A549 (cell line): ENCODE measurements around the gene GPR37L1. TPM values are rescaled to one million over a fixed set of nuclear protein-coding genes. Genes with fewer than 3 reads are reported as not detected.

Experiments
- ATAC-seq, 2 experiments: fragments of 200-7000 bp in 1 of 2; fragments of >200 bp in 1 of 2; cut with Nextera tagmentation in 1 of 2; cut with Tn5 transposase in 1 of 2; 3 replicates each; pipeline versions ENCODE4 v1.8.0 to v1.9.1; 2018 to 2020; ENCODE audit warnings: mild to moderate bottlenecking in 1 of 2, moderate library complexity in 1 of 2
- CTCF ChIA-PET: fragments of 300-600 bp; sonication (Branson Sonifier 250); formaldehyde crosslinking; extraction: SDS; loops from one replicate; lab custom pipeline; 2021; ENCODE audit warnings: antibody characterized with exemption, inconsistent platforms; lab: Yijun Ruan, JAX
- POLR2A ChIA-PET: fragments of 350-600 bp; formaldehyde crosslinking; extraction: SDS; loops from one replicate; lab custom pipeline; 2021; ENCODE audit warnings: antibody characterized with exemption, inconsistent platforms; lab: Yijun Ruan, JAX
- DNase-seq, 2 experiments: peaks; one replicate each; pipeline versions ENCODE4 v3.0.0 to v3.0.0-alpha.2; 2011 to 2016; ENCODE audit warnings: low read depth in 1 of 2, low spot score in 1 of 2
- FAIRE-seq: peaks from 2 replicates; lab custom pipeline; 2011; peaks lifted over from hg19 to GRCh38; lab: Jason Lieb, UNC
- H3K27ac ChIP-seq, 2 experiments: fragments of >200 bp; sonication (Bioruptor Twin); formaldehyde crosslinking; 3 replicates each; pipeline ENCODE4 v1.5.1; 2016 to 2017
- H3K4me1 ChIP-seq: fragments of >200 bp; sonication (Bioruptor Twin); formaldehyde crosslinking; 3 replicates; pipeline ENCODE4 v1.6.1; 2016
- H3K4me2 ChIP-seq: fragments of >200 bp; sonication (Bioruptor Twin); formaldehyde crosslinking; 3 replicates; pipeline ENCODE4 v1.6.1; 2016
- H3K4me3 ChIP-seq: fragments of >200 bp; sonication (Bioruptor Twin); formaldehyde crosslinking; 3 replicates; pipeline ENCODE4 v1.5.1; 2016
- H3K9me3 ChIP-seq: fragments of >200 bp; sonication (Bioruptor Twin); formaldehyde crosslinking; 3 replicates; pipeline ENCODE4 v1.6.1; 2016
- CHD4 ChIP-seq: fragments of 200-600 bp; sonication (generic); IDR thresholded peaks from 2 replicates; pipeline ENCODE4 v1.6.1; 2016; ENCODE audit warnings: antibody characterized with exemption, mild to moderate bottlenecking, borderline replicate concordance
- FOXS1 ChIP-seq: fragments of 250-450 bp; sonication (Bioruptor Pico); IDR thresholded peaks from 2 replicates; pipeline ENCODE4 v1.5.0; 2020; ENCODE audit warnings: mild to moderate bottlenecking, moderate library complexity
- GATA3 ChIP-seq: IDR thresholded peaks from 2 replicates; pipeline ENCODE4 v1.6.1; 2012; ENCODE audit warnings: borderline replicate concordance
- HEYL ChIP-seq: fragments of 250-450 bp; sonication (Bioruptor Pico); IDR thresholded peaks from 2 replicates; pipeline ENCODE4 v1.8.0; 2021; ENCODE audit warnings: mild to moderate bottlenecking, moderate library complexity
- HOXA7 ChIP-seq: fragments of 250-450 bp; sonication (Bioruptor Pico); IDR thresholded peaks from 2 replicates; pipeline ENCODE4 v1.5.0; 2020; ENCODE audit warnings: mild to moderate bottlenecking, moderate library complexity
- HOXB13 ChIP-seq: fragments of 250-450 bp; sonication (Bioruptor Pico); IDR thresholded peaks from 2 replicates; pipeline ENCODE4 v1.5.0; 2020; ENCODE audit warnings: low read depth, mild to moderate bottlenecking, moderate library complexity
- JUN ChIP-seq, 2 experiments: fragments of >200 bp; sonication (Bioruptor Twin); formaldehyde crosslinking; IDR thresholded peaks; 2 replicates in 1 of 2; 3 replicates in 1 of 2; pipeline ENCODE4 v1.6.1; 2016 to 2017
- JUNB ChIP-seq: fragments of >200 bp; sonication (Bioruptor Twin); formaldehyde crosslinking; IDR thresholded peaks from 2 replicates; pipeline ENCODE4 v1.6.1; 2016
- KDM5A ChIP-seq: fragments of 200-600 bp; sonication (generic); IDR thresholded peaks from 2 replicates; pipeline ENCODE4 v1.6.1; 2016; ENCODE audit warnings: antibody characterized with exemption, mild to moderate bottlenecking
- MAFK ChIP-seq: fragments of 450-650 bp; IDR thresholded peaks from 2 replicates; pipeline ENCODE4 v1.6.1; 2014; ENCODE audit not compliant: partially characterized antibody
- NFE2L2 ChIP-seq: fragments of 150-350 bp; conservative IDR thresholded peaks from 2 replicates; pipeline ENCODE4 v1.6.1; 2014; ENCODE audit warnings: low read length
- NR3C1 ChIP-seq: fragments of >200 bp; sonication (Bioruptor Twin); formaldehyde crosslinking; IDR thresholded peaks from 3 replicates; pipeline ENCODE4 v1.6.1; 2017
- POLR2A ChIP-seq: IDR thresholded peaks from 2 replicates; pipeline ENCODE4 v1.6.1; 2012; ENCODE audit warnings: mild to moderate bottlenecking, low read length
- RAD21 ChIP-seq, 2 experiments: fragments of >200 bp in 1 of 2; sonication (Bioruptor Twin) in 1 of 2; formaldehyde crosslinking in 1 of 2; IDR thresholded peaks in 1 of 2; conservative IDR thresholded peaks in 1 of 2; 2 replicates in 1 of 2; 3 replicates in 1 of 2; pipeline ENCODE4 v1.6.1; 2012 to 2018; ENCODE audit warnings: inconsistent platforms in 1 of 2
- RFX5 ChIP-seq: fragments of 450-650 bp; IDR thresholded peaks from 2 replicates; pipeline ENCODE4 v1.7.1; 2014; ENCODE audit warnings: antibody characterized with exemption, mild to moderate bottlenecking, moderate library complexity
- RNF2 ChIP-seq: fragments of 200-600 bp; sonication (generic); IDR thresholded peaks from 2 replicates; pipeline ENCODE4 v1.6.1; 2016; ENCODE audit warnings: low read depth, mild to moderate bottlenecking, antibody characterized with exemption, moderate library complexity, borderline replicate concordance
- SREBF2 ChIP-seq: fragments of 450-650 bp; IDR thresholded peaks from 2 replicates; pipeline ENCODE4 v1.6.1; 2014; ENCODE audit warnings: mild to moderate bottlenecking, moderate library complexity
- WGBS: methylation state at CpG from one replicate; pipeline ENCODE4 v1.1.6; 2017; ENCODE audit errors: missing lambda C conversion rate; 5-methylcytosine and 5-hydroxymethylcytosine counted together
- polyA plus RNA-seq, 4 experiments: library from polyadenylated mRNA; depleted of rRNA in 3 of 4; stranded (reverse); fragments of >200 nt; fragmentation: RNase III in 1 of 4; extraction: RNeasy Plus Mini Kit Qiagen cat#74134 plus additional on column Dnase treatment in 1 of 4; gene quantifications; 2 replicates in 3 of 4; 3 replicates in 1 of 4; pipeline ENCODE4 v1.2.3, GENCODE V29; 2011 to 2017
- TF ChIP-seq, protein P1 (sequence below): IDR thresholded peaks from 2 replicates; pipeline ENCODE4 v1.6.1; 2012
- TF ChIP-seq, protein P2 (sequence below): fragments of >200 bp; sonication (Bioruptor Twin); formaldehyde crosslinking; IDR thresholded peaks from 3 replicates; pipeline ENCODE4 v1.6.1; 2016
- TF ChIP-seq, protein P3 (sequence below): fragments of 250-450 bp; sonication (Bioruptor Pico); IDR thresholded peaks from 2 replicates; pipeline ENCODE4 v1.5.0; 2020; ENCODE audit warnings: low read depth, mild to moderate bottlenecking, moderate library complexity

The GPR37L1 gene
- polyA plus RNA-seq, 2 of the 4 experiments (the other 2 are of a cell fraction), result 0.08 to 0.13 TPM

DNA sequence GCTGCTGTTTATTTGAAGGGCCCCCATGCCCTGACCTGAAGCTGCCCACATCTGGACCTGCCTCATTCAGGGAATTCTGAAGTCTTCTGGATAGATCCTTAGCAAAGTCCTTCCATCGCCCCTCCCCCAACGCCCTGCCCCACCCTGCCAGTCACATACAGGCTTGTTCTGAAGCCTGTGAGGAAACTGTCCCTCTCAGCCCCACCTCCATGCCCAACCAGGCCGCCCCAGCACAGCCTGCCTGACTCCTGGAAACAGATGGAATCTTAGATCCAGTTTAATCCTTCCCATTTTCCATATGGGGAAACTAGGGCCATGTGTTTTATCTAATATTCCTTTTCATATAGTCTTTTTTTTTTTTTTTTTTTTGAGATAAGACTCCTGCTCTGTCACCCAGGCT is 44.5 kb upstream of the GPR37L1 start:
- TF ChIP-seq, protein P1, sequence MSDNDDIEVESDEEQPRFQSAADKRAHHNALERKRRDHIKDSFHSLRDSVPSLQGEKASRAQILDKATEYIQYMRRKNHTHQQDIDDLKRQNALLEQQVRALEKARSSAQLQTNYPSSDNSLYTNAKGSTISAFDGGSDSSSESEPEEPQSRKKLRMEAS, result no peak
- TF ChIP-seq, protein P2, sequence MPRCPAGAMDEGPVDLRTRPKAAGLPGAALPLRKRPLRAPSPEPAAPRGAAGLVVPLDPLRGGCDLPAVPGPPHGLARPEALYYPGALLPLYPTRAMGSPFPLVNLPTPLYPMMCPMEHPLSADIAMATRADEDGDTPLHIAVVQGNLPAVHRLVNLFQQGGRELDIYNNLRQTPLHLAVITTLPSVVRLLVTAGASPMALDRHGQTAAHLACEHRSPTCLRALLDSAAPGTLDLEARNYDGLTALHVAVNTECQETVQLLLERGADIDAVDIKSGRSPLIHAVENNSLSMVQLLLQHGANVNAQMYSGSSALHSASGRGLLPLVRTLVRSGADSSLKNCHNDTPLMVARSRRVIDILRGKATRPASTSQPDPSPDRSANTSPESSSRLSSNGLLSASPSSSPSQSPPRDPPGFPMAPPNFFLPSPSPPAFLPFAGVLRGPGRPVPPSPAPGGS, result no peak
- no peak for TF ChIP-seq NFE2L2
- TF ChIP-seq RNF2, result no peak
- no peak for TF ChIP-seq SREBF2
- no peak for TF ChIP-seq POLR2A
- no peak for TF ChIP-seq JUNB
- TF ChIP-seq, all 56 proteins: peak for 0
- CTCF ChIA-PET, result interaction anchor here (0.6 to 2.1 kb wide), 6 partner anchors 10 to 73 kb away, joined by 3 to 7 read pairs (median 3); no protein-coding TSS in a partner anchor
- Histone ChIP-seq H3K27ac (peak overlapping the region; percentile 76 to 88), H3K4me2 (no peak overlapping the region), H3K9me3 (no peaks in the 10 kb centered on the region), H3K4me3 (no peak overlapping the region), H3K4me1 (peaks cover 51% of the 10 kb centered on the region)
- WGBS, result 56% methylated on average over 3 of the region's 3 CpGs
- no peak for FAIRE-seq
- no peak for ATAC-seq
- no peak for DNase-seq
- POLR2A ChIA-PET, result no interaction called here

DNA sequence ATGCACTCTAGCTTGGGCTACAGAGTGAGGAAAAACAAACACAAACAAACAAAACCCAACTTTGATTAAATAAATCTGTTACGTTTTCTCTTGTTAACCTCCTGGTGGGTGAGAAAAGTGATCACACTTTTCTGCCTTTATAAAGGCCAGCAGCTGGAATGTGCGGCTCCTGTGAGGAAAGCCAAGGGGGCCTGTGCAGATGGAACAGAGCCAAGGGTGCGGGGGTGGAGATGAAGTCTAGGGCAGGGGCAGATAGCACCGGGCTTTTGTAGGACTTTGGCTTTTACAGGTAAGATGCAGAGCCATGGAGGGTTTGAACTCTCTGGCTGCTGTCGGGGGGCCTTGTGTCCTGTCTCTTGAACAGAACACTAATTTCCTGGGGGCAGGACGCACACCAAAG is 40.7 kb upstream of the GPR37L1 start:
- DNase-seq (no peak), FAIRE-seq (no peak)
- WGBS, result 65% methylated on average over 6 of the region's 6 CpGs
- POLR2A ChIA-PET, result no interaction called here
- no peak for TF ChIP-seq NR3C1
- no peak for TF ChIP-seq SREBF2
- TF ChIP-seq, all 56 proteins: peak for 0
- ATAC-seq, result no peak
- Histone ChIP-seq H3K4me3 (no peak overlapping the region), H3K27ac (peak overlapping the region; percentile 49 to 82), H3K9me3 (no peaks in the 10 kb centered on the region), H3K4me1 (peaks cover 54% of the 10 kb centered on the region), H3K4me2 (peak overlapping the region; percentile 28; the same call in 2 of the 3 replicates)
- CTCF ChIA-PET, result interaction anchor here (1.0 to 1.2 kb wide), 2 partner anchors 27 to 75 kb away, joined by 3 to 4 read pairs; no protein-coding TSS in a partner anchor

DNA sequence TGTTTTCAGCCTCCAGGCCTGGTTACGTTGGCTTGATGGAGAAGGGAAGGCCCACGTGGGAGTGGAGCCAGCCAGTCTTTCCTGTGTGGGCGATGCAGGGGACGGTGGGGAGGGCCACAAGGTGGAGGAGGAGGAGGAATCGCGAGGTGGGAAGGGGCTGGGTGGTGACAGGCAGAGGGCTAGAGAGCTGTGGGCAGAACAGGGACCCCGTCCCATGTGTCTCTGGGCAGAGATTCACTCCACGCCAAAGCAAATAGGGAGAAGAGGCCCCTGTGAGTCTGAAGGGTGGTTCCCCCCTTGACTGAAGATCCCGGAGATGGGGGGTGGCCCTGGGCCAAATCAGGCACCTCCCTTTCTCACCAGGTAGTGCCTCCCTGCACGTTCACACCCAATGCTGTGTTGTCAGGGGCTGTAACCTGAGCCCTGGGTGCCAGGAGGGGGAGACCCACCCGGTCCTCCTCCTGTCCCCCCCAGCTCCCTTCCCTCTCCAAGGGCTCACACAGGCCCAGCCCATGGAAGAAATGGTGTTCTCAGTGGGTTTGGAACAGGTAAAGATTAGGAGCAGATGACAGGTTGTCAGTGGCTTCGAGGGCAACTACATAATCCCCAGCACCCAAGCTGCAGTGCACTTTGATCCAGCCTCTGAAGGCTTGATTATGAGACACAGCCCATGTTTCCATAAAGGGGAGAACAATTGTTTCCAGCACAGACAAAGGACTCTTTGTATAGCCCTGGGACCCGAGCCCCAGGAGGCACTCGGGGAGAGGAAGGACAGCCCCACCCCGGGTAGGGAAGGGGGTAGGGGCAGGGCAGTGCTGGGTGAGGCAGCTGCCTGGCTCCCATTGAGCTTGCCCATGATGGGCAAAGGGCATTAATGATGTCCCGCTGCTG is 37.7 kb upstream of the GPR37L1 start:
- ATAC-seq, result peak; percentile 64 to 68
- peak overlapping the region; percentile 60 to 79 for H3K27ac ChIP-seq
- no peaks in the 10 kb centered on the region for H3K9me3 ChIP-seq
- no peak overlapping the region for H3K4me3 ChIP-seq
- ChIA-PET POLR2A (interaction anchor here (0.6 to 2.3 kb wide), 2 partner anchors 75 to 93 kb away, joined by 3 to 18 read pairs; partner anchors contain the start of gene ELF3), CTCF (interaction anchor here (1.0 to 1.6 kb wide), 3 partner anchors 17 to 50 kb away, joined by 3 to 4 read pairs (median 4); no protein-coding TSS in a partner anchor)
- peak in 1 of 2 experiments; percentile 70 for DNase-seq
- no peak for TF ChIP-seq NFE2L2
- no peak for TF ChIP-seq GATA3
- TF ChIP-seq HOXB13 (CRISPR knock-in tag), result no peak
- no peak for FAIRE-seq
- peak overlapping the region; percentile 49 for H3K4me2 ChIP-seq
- 48% methylated on average over 16 of the region's 16 CpGs for WGBS
- H3K4me1 ChIP-seq, result peaks cover 58% of the 10 kb centered on the region

DNA sequence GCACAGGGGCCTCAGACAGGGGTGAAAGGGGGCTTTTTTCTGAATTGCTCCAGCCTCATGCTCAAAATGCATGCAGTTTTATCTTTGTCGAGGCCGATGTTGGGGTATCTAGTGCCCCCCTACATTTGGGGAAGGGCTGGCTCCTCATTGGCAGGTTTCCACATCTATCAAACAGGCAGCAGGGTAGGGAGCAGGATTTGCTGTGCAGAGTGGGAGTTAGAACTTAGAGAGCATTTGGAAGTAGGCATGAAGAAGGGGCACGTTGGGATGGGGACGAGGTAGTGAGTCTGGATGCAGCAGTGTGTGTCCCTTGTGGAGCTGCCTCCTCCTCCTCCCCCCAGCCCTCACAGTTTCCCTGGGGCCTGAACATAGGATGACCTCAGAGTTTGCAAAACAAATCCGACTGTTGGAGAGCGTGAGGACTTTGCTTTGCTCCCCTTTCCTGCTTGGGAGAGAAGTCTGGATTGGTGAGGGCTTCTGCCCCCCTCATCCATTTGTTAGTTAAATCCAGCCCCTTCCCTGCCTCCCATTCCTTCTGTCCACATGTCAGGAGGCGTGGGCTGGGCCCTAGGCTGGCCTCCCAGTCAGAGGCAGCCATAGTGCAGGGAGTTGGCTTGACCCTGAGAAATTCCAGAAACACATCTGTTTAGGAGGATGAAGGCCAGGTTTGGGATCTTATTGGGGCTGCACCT is 36.9 kb upstream of the GPR37L1 start:
- H3K4me2 ChIP-seq, result peak overlapping the region; percentile 49
- no peak overlapping the region for H3K4me3 ChIP-seq
- CTCF ChIA-PET, result interaction anchor here (1.0 to 1.7 kb wide), 5 partner anchors 9 to 86 kb away, joined by 3 to 7 read pairs (median 4); partner anchors contain the start of gene ELF3
- H3K27ac ChIP-seq, result peak overlapping the region; percentile 60 to 79
- POLR2A ChIA-PET, result no interaction called here
- no peak for FAIRE-seq
- H3K9me3 ChIP-seq, result no peaks in the 10 kb centered on the region
- H3K4me1 ChIP-seq, result peaks cover 58% of the 10 kb centered on the region
- peak in 1 of 2 experiments; percentile 87 for DNase-seq
- 54% methylated on average over 7 of the region's 7 CpGs for WGBS
- ATAC-seq, result peak; percentile 74 to 80
- TF ChIP-seq RAD21 (conservative IDR thresholded peaks at IDR 0.05 in 1 of 2, IDR thresholded peaks at IDR 0.05 in 1 of 2) (no peak), FOXS1 (CRISPR knock-in tag) (no peak), MAFK (no peak), HEYL (CRISPR knock-in tag) (no peak), KDM5A (no peak), SREBF2 (no peak), CHD4 (no peak), JUN (IDR thresholded peaks at IDR 0.05) (0 out of 5 replicates have a peak, but pooled peaks of 1 of the 2 experiments have one; percentile 24), RFX5 (no peak), HOXA7 (CRISPR knock-in tag) (no peak)
- TF ChIP-seq, protein P1, result 0 out of 2 replicates have a peak, but pooled peaks have one; percentile 39
- TF ChIP-seq, protein P3, sequence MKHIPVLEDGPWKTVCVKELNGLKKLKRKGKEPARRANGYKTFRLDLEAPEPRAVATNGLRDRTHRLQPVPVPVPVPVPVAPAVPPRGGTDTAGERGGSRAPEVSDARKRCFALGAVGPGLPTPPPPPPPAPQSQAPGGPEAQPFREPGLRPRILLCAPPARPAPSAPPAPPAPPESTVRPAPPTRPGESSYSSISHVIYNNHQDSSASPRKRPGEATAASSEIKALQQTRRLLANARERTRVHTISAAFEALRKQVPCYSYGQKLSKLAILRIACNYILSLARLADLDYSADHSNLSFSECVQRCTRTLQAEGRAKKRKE (CRISPR knock-in tag), result no peak
